Effector memory CD4-positive, alpha-beta T cell (primary cell): ENCODE results near the gene CCNY.
"Not testable (repeated sequence)": the region's sequence is repeated elsewhere in the genome, so short reads cannot be mapped to it uniquely, and the experiment has no call there.

Experiments
- DNase-seq, 3 donors: peaks; one replicate each; pipeline ENCODE4 v3.0.0-alpha.2; 2020
- H3K27ac ChIP-seq: 2 replicates; pipeline ENCODE4 v1.7.0; 2013; ENCODE audit warnings: mild to moderate bottlenecking, low read length, moderate library complexity; ENCODE audit not compliant: insufficient read depth, poor library complexity, severe bottlenecking
- H3K27me3 ChIP-seq: replicated peaks from 2 replicates; pipeline ENCODE4 v1.7.0; 2013; ENCODE audit warnings: mild to moderate bottlenecking, low read length; ENCODE audit not compliant: insufficient read depth, control insufficient read depth, poor library complexity, severe bottlenecking
- H3K36me3 ChIP-seq: 2 replicates; pipeline ENCODE4 v1.7.0; 2013; ENCODE audit warnings: mild to moderate bottlenecking, low read length, moderate library complexity; ENCODE audit not compliant: control insufficient read depth, insufficient read depth
- H3K4me1 ChIP-seq: 2 replicates; pipeline ENCODE4 v1.7.0; 2013; ENCODE audit warnings: low read length, mild to moderate bottlenecking; ENCODE audit not compliant: control insufficient read depth, insufficient read depth, poor library complexity, severe bottlenecking
- H3K4me3 ChIP-seq: 2 replicates; pipeline ENCODE4 v1.7.0; 2013; ENCODE audit warnings: low read length, low read depth, mild to moderate bottlenecking; ENCODE audit not compliant: insufficient read depth, poor library complexity, severe bottlenecking
- H3K9me3 ChIP-seq: 2 replicates; pipeline ENCODE4 v1.7.0; 2013; ENCODE audit warnings: mild to moderate bottlenecking, low read length, moderate library complexity; ENCODE audit not compliant: control insufficient read depth

The CCNY gene

GRCh38 chr10:35504132-35504531 lies 167.8 kb downstream of the CCNY start:
- Histone ChIP-seq H3K4me3 (no peak overlapping the region), H3K4me1 (no peaks in the 10 kb centered on the region), H3K27me3 (no peaks in the 10 kb centered on the region), H3K9me3 (no peaks in the 10 kb centered on the region), H3K36me3 (peaks cover 5% of the 10 kb centered on the region), H3K27ac (no peak overlapping the region)
- no peak for DNase-seq

GRCh38 chr10:35505241-35505873 lies 169.0 kb downstream of the CCNY start:
- Histone ChIP-seq H3K36me3 (peaks cover 7% of the 10 kb centered on the region), H3K4me3 (no peak overlapping the region), H3K4me1 (no peaks in the 10 kb centered on the region), H3K27ac (no peak overlapping the region), H3K9me3 (no peaks in the 10 kb centered on the region), H3K27me3 (no peaks in the 10 kb centered on the region)
- no peak for DNase-seq

GRCh38 chr10:35506741-35507140 lies 170.4 kb downstream of the CCNY start:
- Histone ChIP-seq H3K27ac (no peak overlapping the region), H3K4me1 (peaks cover 3% of the 10 kb centered on the region), H3K27me3 (no peaks in the 10 kb centered on the region), H3K36me3 (peaks cover 17% of the 10 kb centered on the region), H3K9me3 (no peaks in the 10 kb centered on the region), H3K4me3 (no peak overlapping the region)
- no peak for DNase-seq

- Histone ChIP-seq H3K36me3 (peaks cover 17% of the 10 kb centered on the region), H3K4me1 (peaks cover 3% of the 10 kb centered on the region), H3K4me3 (no peak overlapping the region), H3K27me3 (no peaks in the 10 kb centered on the region), H3K27ac (no peak overlapping the region), H3K9me3 (no peaks in the 10 kb centered on the region)
- DNase-seq: no peak
Observed at GRCh38 chr10:35507519-35508109, 171.3 kb downstream of the CCNY start.

- Histone ChIP-seq H3K9me3 (no peaks in the 10 kb centered on the region), H3K4me1 (peaks cover 3% of the 10 kb centered on the region), H3K36me3 (peaks cover 12% of the 10 kb centered on the region), H3K27ac (no peak overlapping the region), H3K4me3 (no peak overlapping the region), H3K27me3 (no peaks in the 10 kb centered on the region)
- DNase-seq: no peak
Observed at GRCh38 chr10:35508647-35509046, 172.3 kb downstream of the CCNY start.

- DNase-seq: no peak
- H3K27ac ChIP-seq: no peak overlapping the region
- no peaks in the 10 kb centered on the region for H3K27me3 ChIP-seq
- peaks cover 3% of the 10 kb centered on the region for H3K4me1 ChIP-seq
- no peaks in the 10 kb centered on the region for H3K9me3 ChIP-seq
- H3K36me3 ChIP-seq: peaks cover 12% of the 10 kb centered on the region
- H3K4me3 ChIP-seq: no peak overlapping the region
Observed at GRCh38 chr10:35510891-35511290, 174.6 kb downstream of the CCNY start.

- Histone ChIP-seq H3K4me1 (peaks cover 3% of the 10 kb centered on the region), H3K4me3 (no peak overlapping the region), H3K27ac (no peak overlapping the region), H3K9me3 (no peaks in the 10 kb centered on the region), H3K27me3 (no peaks in the 10 kb centered on the region), H3K36me3 (peaks cover 12% of the 10 kb centered on the region)
- DNase-seq: no peak
Observed at GRCh38 chr10:35511647-35512046, 175.3 kb downstream of the CCNY start.

- H3K27me3 ChIP-seq: no peaks in the 10 kb centered on the region
- no peak overlapping the region for H3K27ac ChIP-seq
- peaks cover 2% of the 10 kb centered on the region for H3K36me3 ChIP-seq
- H3K4me1 ChIP-seq: no peaks in the 10 kb centered on the region
- no peaks in the 10 kb centered on the region for H3K9me3 ChIP-seq
- no peak for DNase-seq
- no peak overlapping the region for H3K4me3 ChIP-seq
Observed at GRCh38 chr10:35516102-35516670, 179.9 kb downstream of the CCNY start.

- H3K9me3 ChIP-seq: no peaks in the 10 kb centered on the region
- no peak for DNase-seq
- no peaks in the 10 kb centered on the region for H3K4me1 ChIP-seq
- no peaks in the 10 kb centered on the region for H3K36me3 ChIP-seq
- H3K27ac ChIP-seq: no peak overlapping the region
- no peaks in the 10 kb centered on the region for H3K27me3 ChIP-seq
- H3K4me3 ChIP-seq: no peak overlapping the region
Observed at GRCh38 chr10:35517431-35518181, 181.3 kb downstream of the CCNY start.

- H3K4me1 ChIP-seq, H3K9me3 ChIP-seq, H3K27me3 ChIP-seq, H3K36me3 ChIP-seq, H3K27ac ChIP-seq, H3K4me3 ChIP-seq, DNase-seq: not testable (repeated sequence)
Observed at GRCh38 chr10:35518187-35518586, 181.9 kb downstream of the CCNY start.
